NCI-H748 treated with DMSO at 0.1 percent for 48 hours (cell line): ENCODE measurements around the gene UGT1A6.

ENCODE experiments used
- DNase-seq: peaks from one replicate; lab custom pipeline; 2025; lab: John Stamatoyannopoulos, UW

Gene UGT1A6

GRCh38 chr2:233768076-233768475 is 75.4 kb downstream of the UGT1A6 start:
- no peak for DNase-seq

- no peak for DNase-seq
Measured at GRCh38 chr2:233769260-233769659, 76.6 kb downstream of the UGT1A6 start.

- no peak for DNase-seq
Measured at GRCh38 chr2:233772153-233772552, 79.5 kb downstream of the UGT1A6 start.

GRCh38 chr2:233772583-233772982 is 79.9 kb downstream of the UGT1A6 start:
- no peak for DNase-seq

GRCh38 chr2:233773854-233774253 is 81.2 kb downstream of the UGT1A6 start:
- DNase-seq = no peak

- no peak for DNase-seq
Measured at GRCh38 chr2:233775414-233775813, 82.7 kb downstream of the UGT1A6 start.

GRCh38 chr2:233778030-233778429 is 85.3 kb downstream of the UGT1A6 start, which contains the start of gene MROH2A:
TSS of gene MROH2A (plus strand) at chr2:233778330. CDS start at chr2:233779359, 1,029 bp downstream.
- no peak for DNase-seq

- no peak for DNase-seq
Measured at GRCh38 chr2:233779722-233780121, 87.0 kb downstream of the UGT1A6 start.

- no peak for DNase-seq
Measured at GRCh38 chr2:233780771-233781170, 88.1 kb downstream of the UGT1A6 start.

GRCh38 chr2:233789554-233789953 is 96.9 kb downstream of the UGT1A6 start:
- no peak for DNase-seq

- DNase-seq = no peak
Measured at GRCh38 chr2:233791151-233791882, 98.6 kb downstream of the UGT1A6 start.

- no peak for DNase-seq
Measured at GRCh38 chr2:233791883-233792329, 99.2 kb downstream of the UGT1A6 start.

- no peak for DNase-seq
Measured at GRCh38 chr2:233792720-233793119, 100.0 kb downstream of the UGT1A6 start.

GRCh38 chr2:233793465-233794127 is 100.9 kb downstream of the UGT1A6 start:
- DNase-seq = no peak

GRCh38 chr2:233794128-233794658 is 101.5 kb downstream of the UGT1A6 start:
- DNase-seq = no peak

GRCh38 chr2:233795735-233796171 is 103.1 kb downstream of the UGT1A6 start:
- no peak for DNase-seq

- no peak for DNase-seq
Measured at GRCh38 chr2:233796254-233796653, 103.6 kb downstream of the UGT1A6 start.

- no peak for DNase-seq
Measured at GRCh38 chr2:233798335-233799086, 105.8 kb downstream of the UGT1A6 start.

GRCh38 chr2:233799087-233799665 is 106.5 kb downstream of the UGT1A6 start:
- DNase-seq = no peak

- no peak for DNase-seq
Measured at GRCh38 chr2:233799716-233800115, 107.0 kb downstream of the UGT1A6 start.

- DNase-seq = no peak
Measured at GRCh38 chr2:233800208-233800607, 107.5 kb downstream of the UGT1A6 start.
